ENCODE measurements around the gene ANKRD7.
A peak's percentile ranks its signal among the peaks of the same experiment; 100 is the strongest.

ANKRD7 gene, protein sequence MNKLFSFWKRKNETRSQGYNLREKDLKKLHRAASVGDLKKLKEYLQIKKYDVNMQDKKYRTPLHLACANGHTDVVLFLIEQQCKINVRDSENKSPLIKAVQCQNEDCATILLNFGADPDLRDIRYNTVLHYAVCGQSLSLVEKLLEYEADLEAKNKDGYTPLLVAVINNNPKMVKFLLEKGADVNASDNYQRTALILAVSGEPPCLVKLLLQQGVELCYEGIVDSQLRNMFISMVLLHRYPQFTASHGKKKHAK

DNA sequence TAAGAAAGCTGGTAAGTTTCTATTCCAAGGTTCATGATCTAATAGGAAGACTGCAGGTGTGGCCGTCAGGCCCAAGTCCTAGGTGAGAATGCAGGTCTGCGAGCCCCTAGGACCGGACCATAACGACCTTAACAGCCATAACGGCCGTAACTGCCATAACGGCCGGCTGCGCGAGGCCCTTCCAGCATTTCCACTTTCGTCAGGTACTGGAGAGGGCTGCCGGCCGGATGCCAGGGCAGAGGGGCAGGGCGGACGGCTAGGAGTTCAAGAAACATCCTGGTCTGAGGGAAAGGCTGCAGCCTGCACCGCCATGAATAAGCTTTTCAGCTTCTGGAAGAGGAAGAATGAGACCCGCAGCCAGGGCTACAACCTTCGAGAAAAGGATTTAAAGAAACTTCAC is at the start of gene ANKRD7:
Gene ANKRD7, plus strand, starts transcription at position 184 of the 400 bp plus-strand sequence. Its CDS starts 127 bp downstream, at position 311.
- DNase-seq: no peak

DNA sequence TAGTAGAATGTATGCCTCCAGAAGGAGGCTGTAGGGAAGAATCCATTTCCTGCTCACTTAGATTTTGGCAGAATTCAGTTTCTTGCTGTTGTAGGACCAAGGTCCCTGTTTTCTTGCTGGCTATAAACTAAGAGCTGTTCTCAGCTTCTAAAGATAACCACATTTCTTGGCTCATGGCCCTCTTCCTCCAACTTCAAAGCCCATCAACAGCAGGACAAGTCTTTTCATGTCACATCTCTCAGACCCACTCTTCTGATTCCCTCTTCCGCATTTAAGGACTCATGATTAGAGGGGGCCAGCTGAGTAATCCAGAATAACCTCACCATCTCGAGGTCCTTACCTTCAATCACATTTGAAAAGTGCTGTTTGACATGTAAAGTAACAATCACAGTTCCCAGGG is 48.8 kb upstream of the ANKRD7 start:
- DNase-seq: no peak

DNA sequence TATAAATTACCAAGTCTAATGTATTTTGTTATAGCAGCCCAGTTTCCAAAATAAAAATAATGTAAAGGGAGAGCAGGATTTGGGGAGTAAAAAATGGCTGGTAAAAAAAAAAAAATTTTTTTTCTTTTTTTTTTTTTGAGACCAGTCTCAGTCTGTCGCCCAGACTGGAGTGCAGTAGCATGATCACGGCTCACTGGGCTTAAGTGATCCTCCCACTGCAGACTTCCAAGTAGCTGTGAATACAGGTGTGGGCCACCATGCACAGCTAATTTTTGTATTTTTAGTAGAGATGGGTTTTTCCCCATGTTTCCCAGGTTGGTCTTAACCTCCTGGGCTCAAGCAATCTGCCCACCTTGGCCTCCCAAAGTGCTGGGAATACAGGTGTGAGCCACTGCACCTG is 45.3 kb upstream of the ANKRD7 start:
- DNase-seq: no peak

DNA sequence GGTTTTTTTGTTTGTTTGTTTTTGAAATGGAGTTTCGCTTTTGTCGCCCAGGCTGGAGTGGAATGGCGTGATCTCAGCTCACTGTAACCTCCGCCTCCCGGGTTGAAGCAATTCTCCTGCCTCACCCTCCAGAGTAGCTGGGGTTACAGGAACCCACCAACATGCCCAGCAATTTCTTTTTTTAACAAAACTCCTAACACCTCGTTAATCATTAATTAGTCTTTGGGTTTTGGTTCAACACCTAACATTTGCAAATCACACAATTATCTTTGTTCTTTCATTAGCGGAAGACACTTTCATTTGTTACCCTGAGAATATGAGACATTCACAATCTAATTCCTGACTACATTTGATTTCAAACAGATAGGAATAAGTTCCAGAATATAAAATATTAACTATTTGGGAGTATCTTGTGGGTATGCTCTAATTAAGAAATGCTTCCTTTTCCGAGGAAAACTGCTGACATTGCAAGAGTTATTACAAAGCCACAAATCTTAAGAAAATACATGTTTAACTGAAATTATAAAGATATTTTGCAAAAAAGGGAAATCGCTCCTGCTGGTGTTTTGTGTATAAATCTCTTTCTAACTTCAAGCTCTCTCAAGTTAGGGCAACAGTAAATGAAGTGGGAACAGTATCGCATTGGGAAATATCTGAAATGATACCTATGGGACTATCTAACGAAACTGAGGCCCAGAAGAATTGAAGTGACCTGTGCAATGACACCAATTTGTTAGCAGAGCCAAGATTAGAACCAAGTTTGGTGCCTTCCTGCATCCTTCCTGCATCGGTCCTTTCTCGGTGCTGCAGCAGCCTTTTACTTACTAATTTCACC is 41.7 kb upstream of the ANKRD7 start:
- DNase-seq: no peak

DNA sequence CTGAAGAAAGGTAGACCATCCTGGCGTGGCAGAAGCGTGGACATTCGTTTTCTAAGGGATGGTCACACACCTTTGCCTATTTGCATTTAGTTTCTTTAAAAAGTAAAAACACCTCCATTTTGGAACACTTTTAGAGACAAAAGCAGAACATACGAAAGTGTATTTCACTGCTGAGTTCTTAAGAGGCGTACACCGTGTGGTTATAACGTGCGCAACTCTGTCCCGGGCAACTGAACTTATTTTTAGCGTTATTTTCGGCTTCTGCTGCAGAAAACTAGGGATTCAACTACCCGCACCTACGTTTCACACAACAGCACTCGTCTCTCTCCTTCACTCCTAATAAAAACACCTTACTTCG is 41.1 kb upstream of the ANKRD7 start:
- DNase-seq: no peak

DNA sequence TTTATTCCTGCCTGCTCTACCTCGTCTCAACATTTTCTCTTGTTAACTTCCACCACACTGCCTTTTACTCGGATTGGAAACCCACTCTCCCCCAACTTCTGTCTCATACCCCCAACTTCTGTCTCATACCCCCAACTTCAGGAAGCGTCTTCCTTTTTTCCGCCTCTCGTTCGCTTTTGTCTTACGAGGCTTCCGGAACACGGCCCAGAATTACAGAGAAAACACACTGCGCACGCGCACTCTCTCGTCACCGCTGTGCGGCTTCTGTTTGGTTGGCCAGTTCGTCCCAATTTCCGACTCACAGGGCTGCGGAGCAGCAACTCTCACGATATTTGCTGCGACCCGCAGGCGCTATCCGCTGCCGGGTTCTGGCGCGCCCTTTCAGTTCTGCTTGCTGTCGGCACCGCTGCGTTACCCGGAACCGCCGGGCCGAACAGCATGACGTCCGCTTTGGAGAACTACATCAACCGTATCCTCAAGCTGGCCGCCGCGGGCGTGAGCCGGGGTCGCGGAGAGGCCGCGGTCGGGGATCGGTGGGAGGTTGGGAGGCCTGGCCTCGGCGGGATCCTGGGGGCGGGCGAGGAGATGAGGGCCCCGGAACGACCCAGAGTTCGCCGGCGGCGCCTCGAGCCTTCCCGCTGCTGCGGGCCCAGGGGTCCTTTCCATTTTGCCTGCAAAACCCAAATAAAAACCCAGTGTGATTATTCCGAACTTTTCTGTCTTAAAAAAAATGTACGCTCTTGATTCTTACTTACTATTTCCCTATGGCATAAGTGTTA is 40.5 kb upstream of the ANKRD7 start, which contains the start of gene LSM8:
Gene LSM8, plus strand, starts transcription at position 379 of the 779 bp plus-strand sequence. Its CDS starts 60 bp downstream, at position 439.
- DNase-seq: peak; percentile 90 to 97

DNA sequence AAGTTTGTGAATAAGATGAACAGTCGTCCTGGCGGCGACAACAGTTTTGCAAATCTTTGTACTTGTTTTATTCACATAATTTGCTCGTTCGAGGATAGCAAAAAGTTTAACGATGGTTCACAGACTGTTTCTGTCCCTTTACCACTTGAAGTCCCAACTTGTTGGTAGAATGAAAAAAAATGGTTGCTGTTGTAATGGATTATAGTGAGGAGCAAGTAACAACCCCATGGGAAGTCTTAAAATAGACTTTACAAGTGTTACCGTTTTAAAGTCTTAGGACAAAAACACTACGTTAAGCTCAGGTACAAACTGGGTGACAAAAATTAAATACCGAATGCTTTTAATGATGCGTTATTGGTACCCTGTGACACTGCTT is 40.0 kb upstream of the ANKRD7 start:
- no peak for DNase-seq

DNA sequence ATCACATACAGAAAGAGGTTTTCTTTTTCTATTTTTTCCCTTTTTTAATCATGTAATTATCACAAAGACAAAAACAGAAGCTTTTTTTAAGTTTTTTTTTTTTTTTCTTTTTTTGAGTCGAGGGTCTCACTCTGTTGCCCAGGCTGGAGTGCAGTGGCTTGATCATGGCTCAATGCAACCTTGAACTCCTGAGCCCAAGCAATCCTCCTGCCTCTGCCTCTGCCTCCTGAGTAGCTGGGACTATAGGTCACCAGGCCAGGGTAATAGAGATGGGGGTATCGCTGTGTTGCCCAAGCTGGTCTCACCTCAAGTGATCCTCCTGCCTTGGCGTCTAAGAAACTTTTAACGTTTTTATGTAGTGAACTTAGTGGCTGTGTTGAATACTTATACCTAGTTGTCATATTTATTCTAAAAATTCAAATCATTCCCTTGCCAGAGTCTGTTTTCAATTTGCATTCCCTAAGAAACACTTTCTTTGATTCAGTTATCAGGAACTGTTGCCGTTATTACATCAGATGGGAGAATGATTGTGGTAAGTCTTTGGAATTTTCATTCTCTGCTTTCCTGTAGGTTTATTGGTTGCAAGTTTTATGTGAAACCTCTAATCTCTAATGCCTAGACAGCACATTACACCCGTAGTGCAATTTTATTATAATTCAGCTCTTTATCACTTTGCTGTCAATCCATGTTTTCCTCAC is 39.2 kb upstream of the ANKRD7 start:
- no peak for DNase-seq

DNA sequence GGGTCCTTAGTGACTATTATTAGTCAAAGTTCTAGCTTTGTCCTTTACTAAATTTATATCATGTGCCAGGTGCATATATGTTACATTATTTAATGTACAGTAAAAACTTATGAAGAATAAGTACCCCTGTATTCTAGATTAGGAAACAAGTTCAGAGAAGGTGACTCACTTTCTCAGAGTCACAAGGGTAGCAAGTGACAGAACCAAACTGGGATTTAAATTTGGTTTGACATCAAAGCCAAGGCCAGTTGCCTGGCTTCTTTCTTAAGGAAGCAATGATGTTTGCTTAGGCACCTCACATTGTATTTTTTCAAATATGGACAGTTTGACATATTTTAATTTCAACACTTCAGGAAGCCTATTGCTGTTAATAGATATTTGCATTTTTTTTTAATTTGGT is 38.0 kb upstream of the ANKRD7 start:
- DNase-seq: no peak

DNA sequence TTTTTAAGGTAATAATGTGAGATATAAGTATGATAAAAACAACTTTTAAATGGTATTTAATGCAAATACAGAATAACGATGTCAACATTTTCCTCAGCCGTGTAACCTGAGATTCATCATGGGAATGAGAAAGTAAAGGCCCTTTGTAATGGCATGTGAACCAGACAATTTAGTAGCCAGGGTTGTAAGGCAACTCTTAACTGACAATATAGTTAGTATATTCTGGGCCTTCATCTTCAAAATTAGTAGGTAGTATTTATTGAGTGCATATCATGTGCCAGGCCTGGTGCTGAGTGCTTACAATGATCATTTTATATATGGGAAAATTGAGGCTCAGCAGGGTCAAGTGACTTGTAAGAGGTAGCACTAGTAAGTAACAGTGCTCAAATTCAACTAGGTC is 29.9 kb upstream of the ANKRD7 start:
- DNase-seq: no peak

DNA sequence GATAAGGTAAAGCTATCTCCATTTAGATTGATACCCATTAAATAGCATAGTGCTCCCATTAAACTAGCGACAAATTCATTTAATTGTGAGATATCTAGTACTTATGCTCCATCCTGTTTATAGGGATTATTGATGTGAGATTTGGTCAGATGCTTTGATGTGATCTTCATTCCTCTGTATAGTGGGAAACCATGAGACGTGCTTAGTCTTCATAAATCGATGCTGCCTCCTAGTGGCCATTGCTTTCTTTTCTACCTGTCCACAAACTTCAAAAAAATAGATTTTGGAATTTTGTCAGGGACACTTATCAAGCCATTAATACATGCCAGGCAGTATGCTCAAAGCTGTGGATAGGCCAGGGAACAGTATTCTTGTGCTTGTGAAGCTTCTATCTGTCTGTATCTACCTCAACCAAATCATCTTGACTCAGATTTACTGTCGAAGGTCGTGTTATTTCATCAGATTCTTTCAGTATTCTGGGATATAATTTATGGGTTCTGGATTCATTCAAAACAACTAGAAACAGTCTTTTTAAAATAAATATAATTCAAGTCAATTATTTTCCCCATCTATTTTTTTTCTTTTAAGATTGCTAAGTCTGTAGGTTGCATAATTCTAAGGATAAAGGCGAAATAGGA is 28.5 kb upstream of the ANKRD7 start:
- DNase-seq: peak; percentile 7 to 70

DNA sequence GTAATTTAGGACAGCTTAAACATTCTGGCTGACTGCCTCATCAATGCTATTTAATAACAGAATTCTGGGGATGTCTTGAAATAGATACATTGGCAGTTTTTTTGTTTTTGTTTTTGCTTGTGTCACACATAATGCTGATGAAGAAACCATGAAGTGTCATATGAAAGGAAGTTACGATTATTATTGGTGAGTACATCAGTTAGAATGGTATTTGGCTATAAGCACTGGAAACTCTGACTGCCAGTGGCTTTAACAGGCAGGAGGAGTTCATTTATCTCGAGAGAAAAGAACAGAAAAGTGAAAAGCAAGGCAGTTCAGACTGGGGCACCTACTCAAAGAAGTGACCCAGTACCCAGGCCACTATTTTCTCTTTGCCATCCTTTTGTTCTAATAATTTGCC is 22.4 kb upstream of the ANKRD7 start:
- no peak for DNase-seq

DNA sequence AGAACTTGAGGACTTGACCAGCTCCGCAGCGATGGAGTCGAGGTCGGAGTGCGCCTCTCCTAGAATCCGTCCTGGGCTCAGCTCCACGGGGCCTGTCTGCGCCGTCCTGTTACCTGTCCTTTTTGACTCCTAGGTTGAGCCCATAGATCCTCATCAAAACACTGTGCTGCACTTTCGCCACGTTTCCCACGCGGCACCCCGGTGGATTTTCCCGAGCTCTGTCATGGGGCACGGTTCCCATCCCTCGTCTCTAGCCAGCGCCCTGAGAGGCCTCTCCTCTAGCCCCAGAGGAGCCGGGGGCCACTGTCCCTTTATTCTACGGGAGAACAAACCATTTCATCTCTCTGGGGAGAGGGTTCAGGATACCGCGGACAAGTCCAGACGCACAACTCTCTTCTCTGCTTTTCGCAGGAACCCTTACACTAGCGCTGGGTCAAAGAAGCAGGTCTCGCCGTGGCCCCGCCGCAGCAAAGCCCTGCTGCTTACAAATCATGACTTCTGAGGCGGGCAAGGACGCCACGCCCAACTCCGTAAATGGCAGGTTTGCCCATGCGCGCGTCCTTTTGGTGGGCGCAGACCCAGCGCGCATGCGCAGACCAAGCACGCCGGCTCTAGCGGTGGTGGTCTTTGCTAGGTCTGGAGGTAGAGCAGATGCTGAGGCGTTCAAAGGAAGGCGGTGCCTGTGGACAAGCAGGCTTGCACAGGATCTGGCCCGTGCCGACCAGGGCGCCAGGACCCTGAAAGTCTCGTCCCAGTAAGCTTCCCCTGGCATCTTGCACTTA is 10.3 kb upstream of the ANKRD7 start:
- peak; percentile 52 to 90 for DNase-seq

DNA sequence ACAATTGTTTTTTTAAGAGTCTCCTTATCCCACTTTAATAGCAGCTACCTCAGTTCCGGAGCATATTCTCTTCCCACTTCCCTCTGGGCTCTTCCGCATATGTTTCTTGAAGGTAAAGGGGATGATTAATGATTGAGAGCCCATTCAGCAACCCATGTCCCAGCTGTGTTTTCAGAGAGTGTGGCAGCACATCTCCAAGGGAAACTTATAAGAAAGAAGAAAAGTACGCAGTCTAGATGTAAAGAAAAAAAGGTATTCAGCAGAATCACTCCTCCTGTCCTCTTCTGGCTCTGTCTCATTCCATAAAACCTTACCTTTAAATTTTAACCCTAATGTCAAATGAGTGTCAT is 9.7 kb upstream of the ANKRD7 start:
- peak in 1 of 2 experiments; percentile 23 for DNase-seq

DNA sequence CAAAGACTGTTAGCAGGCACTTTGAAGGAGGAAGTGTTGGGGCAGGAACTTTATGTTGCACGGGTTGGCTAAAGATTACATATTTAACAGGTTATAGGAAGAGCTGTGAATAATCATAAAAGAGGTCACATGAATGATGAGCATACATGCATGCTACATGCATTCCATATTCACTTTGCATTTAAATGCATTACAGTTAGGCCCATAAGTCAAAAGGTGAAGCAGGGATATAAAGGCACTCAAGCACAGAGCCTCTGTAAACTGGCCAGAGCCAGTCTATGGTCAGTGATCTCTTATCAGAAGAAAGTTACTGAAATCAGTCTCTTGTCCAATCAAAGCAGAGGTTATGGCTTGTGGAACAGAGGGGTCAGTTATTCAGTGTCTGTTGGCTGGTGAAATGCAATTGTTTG is 7.3 kb upstream of the ANKRD7 start:
- no peak for DNase-seq

DNA sequence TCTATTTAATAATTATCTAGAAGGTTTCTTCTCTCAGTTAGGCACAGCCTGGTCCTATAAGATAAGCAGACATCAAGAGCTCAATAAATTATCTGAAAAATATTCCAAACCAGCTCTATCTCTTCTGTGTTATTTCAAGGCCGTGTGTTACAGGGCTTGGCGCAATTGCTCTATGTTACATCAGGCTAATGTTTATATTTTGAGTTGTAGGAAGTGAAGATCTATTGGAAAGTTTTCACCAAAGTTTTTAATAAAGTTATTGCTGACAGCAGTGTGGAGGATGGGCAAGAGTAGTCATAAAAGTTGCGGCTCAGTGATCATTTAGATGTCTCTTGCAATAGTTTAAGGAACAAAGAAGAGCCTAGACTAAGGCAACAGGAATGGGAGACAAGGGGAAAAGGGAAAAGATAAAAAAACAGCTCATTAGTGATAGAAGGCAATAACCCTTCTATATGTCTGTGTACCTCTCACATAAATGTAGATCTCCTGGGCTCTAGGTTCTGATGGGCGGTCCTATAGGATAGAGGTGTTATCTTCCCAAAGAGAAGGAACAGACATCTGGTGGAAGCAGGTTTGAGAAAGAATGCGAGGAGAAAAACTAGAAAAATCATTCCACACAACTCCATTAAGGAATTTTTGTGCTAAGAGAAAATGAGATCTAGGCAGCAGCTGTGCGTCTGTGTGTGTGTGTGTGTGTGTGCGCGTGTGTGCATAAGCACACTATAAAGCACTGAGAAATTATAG is 5.9 kb upstream of the ANKRD7 start:
- no peak for DNase-seq

DNA sequence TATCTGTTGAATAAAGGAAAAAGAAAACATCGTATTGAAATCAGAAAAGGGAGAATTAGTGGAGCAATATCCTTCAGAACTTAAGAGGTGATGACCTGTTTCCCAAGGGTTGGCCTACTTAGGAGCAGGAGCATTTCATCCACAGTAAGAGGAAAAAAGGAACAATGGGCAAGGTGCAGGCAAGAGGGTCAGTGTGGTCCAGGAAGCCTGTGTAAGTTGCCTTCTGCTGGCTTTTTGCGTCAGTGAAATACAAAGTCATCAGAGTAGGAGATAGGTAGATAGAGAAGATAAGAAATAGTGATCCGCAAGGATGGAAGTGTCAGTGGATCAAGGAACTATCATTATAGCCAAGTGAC is 5.4 kb upstream of the ANKRD7 start:
- no peak for DNase-seq

DNA sequence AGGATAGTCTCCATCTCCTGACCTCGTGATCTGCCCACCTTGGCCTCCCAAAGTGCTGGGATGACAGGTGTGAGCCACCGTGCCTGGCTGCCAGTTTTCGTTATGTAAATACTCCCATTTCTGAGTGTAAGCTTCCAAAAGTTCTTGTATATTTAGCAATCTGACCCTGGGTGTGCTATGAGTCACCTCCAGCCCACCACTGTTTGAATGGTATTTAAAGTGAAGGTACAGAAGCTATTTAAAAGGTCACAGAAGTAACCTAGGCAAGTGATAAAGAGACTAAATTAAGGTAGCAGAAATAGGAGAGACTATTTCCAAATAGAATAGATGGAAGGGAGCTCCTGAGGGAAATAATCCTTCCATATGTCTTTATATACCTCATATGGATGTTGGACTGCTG is 3.9 kb upstream of the ANKRD7 start:
- DNase-seq: no peak

DNA sequence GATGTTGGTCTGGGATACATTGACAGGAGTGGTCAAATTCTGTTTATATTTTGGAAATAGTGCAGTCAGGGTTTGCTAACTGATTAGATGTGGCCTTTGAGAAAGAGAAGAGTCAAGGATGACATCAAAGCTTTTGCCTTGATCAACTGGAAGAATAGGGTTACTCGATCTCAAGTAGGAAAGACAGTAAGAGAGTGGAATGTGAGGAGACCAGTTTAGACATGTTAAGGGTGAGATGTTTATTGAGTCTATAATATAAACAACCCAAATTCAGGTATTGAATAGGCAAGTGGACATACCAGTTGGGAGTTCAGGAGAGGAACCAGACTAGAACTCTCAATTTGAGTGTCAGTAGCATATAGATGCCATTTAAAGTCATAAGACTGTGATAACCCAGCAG is 1.9 kb upstream of the ANKRD7 start:
- no peak for DNase-seq

DNA sequence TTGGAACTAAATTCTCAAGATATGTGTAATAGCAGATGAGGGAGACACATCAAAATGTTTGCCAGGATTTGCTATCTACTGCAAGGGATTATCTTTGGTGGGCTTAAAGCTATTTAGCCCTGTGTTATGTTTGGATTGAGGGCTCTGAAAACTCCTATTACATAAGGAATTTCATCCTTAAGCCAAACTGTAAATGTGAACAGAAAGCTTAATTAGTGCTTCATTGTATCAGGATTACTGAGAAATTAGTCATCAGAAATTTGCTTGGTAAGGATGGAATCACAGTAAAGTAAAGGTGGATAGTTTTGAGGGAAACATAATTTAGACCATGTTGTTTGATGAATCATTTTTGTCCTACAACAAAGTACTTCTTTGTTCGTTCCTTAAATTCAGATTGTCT is 8.3 kb downstream of the ANKRD7 start:
- DNase-seq: no peak

DNA sequence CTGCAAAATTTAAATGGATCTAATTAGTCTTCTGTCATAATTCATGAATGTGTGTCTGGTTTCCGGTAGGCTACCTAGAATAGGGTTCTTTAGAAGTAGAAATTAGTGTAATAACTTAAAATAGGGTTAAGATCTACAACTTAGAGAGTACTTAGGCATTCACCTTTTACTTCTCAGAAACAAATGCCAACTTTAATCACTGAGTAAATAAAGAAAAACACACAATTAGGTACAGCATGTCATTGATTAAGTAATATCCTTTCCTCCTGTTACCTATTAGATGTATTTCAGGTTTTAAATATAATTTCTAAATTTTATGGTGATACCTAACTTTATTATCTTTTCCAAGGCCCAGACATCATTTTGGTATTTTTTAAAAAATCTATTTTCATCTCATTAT is 9.3 kb downstream of the ANKRD7 start:
- DNase-seq: no peak
